ENCODE results near the gene COA1. TPM values are rescaled to one million over a fixed set of nuclear protein-coding genes. Genes with fewer than 3 reads are reported as not detected.

The COA1 gene
- total RNA-seq, 2 donors from 2014 or later, result 104 to 144 TPM

- Mint-ChIP-seq H3K36me3 (ENCODE audit: low read depth) (peaks cover 70% of the 10 kb centered on the region), H3K27ac (no peak overlapping the region)
These were observed 96.6 kb downstream of the COA1 start for GRCh38 chr7:43632746-43633145.

DNA sequence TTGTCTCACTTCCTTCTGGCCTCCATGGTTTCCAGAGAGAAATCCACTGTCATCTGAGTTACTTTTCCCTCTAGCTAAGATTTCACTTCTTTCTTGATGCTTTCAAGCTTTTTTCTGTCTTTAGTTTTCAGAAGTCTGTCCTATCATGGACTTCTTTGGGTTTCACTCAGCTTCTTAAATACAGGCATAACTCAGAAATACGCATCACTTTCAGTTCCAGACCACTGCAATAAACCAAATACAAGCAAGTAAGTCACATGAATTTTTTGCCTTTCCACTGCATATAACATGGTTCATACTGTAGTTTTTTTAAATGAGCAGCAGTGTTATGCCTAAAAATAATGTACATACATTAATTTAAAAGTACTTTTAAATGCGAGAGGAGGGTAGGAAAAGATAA is 97.8 kb downstream of the COA1 start:
- no peak for DNase-seq
- Histone ChIP-seq H3K4me1 (ENCODE audit: control insufficient read depth, insufficient read depth, low read length) (no peaks in the 10 kb centered on the region), H3K4me3 (ENCODE audit: low read length) (no peak overlapping the region), H3K27ac (ENCODE audit: low read depth, low read length) (no peak overlapping the region), H3K36me3 (ENCODE audit: control insufficient read depth, insufficient read depth, low read length) (peaks cover 67% of the 10 kb centered on the region), H3K9me3 (ENCODE audit: control insufficient read depth, low read length) (no peaks in the 10 kb centered on the region), H3K27me3 (ENCODE audit: control insufficient read depth, insufficient read depth, low read length, poor library complexity, severe bottlenecking) (no peaks in the 10 kb centered on the region), H3K9ac (ENCODE audit: extremely low read depth, low read length, poor library complexity, severe bottlenecking) (no peak overlapping the region)
- Mint-ChIP-seq H3K4me1 (no peaks in the 10 kb centered on the region), H3K9me3 (no peaks in the 10 kb centered on the region), H3K27me3 (ENCODE audit: insufficient read depth) (no peaks in the 10 kb centered on the region), H3K4me3 (no peak overlapping the region), H3K27ac (no peak overlapping the region), H3K36me3 (ENCODE audit: low read depth) (peaks cover 66% of the 10 kb centered on the region)
- TF ChIP-seq, protein P1, sequence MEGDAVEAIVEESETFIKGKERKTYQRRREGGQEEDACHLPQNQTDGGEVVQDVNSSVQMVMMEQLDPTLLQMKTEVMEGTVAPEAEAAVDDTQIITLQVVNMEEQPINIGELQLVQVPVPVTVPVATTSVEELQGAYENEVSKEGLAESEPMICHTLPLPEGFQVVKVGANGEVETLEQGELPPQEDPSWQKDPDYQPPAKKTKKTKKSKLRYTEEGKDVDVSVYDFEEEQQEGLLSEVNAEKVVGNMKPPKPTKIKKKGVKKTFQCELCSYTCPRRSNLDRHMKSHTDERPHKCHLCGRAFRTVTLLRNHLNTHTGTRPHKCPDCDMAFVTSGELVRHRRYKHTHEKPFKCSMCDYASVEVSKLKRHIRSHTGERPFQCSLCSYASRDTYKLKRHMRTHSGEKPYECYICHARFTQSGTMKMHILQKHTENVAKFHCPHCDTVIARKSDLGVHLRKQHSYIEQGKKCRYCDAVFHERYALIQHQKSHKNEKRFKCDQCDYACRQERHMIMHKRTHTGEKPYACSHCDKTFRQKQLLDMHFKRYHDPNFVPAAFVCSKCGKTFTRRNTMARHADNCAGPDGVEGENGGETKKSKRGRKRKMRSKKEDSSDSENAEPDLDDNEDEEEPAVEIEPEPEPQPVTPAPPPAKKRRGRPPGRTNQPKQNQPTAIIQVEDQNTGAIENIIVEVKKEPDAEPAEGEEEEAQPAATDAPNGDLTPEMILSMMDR (conservative IDR thresholded peaks at IDR 0.05), result no peak
- WGBS, 2 experiments (ENCODE audit: insufficient coverage in 1 of 2, insufficient read length in 1 of 2), result 83 to 100% methylated on average over 1 to 2 of the region's 2 CpGs

More at GRCh38 chr7:43632746-43633145, 96.6 kb downstream of the COA1 start:
- peaks cover 67% of the 10 kb centered on the region for H3K36me3 ChIP-seq (ENCODE audit: control insufficient read depth, insufficient read depth, low read length)
- 95 to 100% methylated on average over 4 of the region's 4 CpGs for WGBS, 2 experiments (ENCODE audit: insufficient coverage in 1 of 2, insufficient read length in 1 of 2)
- H3K9ac ChIP-seq (ENCODE audit: extremely low read depth, low read length, poor library complexity, severe bottlenecking), result no peak overlapping the region
- H3K27me3 ChIP-seq (ENCODE audit: control insufficient read depth, insufficient read depth, low read length, poor library complexity, severe bottlenecking), result no peaks in the 10 kb centered on the region
- Mint-ChIP-seq H3K9me3 (no peaks in the 10 kb centered on the region), H3K4me1 (no peaks in the 10 kb centered on the region), H3K4me3 (no peak overlapping the region), H3K27me3 (ENCODE audit: insufficient read depth) (no peaks in the 10 kb centered on the region)
- TF ChIP-seq, protein P1 (conservative IDR thresholded peaks at IDR 0.05), result no peak
- H3K4me3 ChIP-seq (ENCODE audit: low read length), result no peak overlapping the region
- H3K9me3 ChIP-seq (ENCODE audit: control insufficient read depth, low read length), result no peaks in the 10 kb centered on the region
- no peaks in the 10 kb centered on the region for H3K4me1 ChIP-seq (ENCODE audit: control insufficient read depth, insufficient read depth, low read length)
- no peak overlapping the region for H3K27ac ChIP-seq (ENCODE audit: low read depth, low read length)
- no peak for DNase-seq

- no peak overlapping the region for H3K4me3 Mint-ChIP-seq
- no peak for DNase-seq
- peaks cover 59% of the 10 kb centered on the region for H3K36me3 Mint-ChIP-seq (ENCODE audit: low read depth)
These were observed 98.8 kb downstream of the COA1 start for GRCh38 chr7:43630482-43630881.

More at GRCh38 chr7:43630482-43630881, 98.8 kb downstream of the COA1 start:
- TF ChIP-seq, protein P1 (conservative IDR thresholded peaks at IDR 0.05), result no peak
- Mint-ChIP-seq H3K9me3 (no peaks in the 10 kb centered on the region), H3K4me1 (peaks cover under 1% of the 10 kb centered on the region), H3K27ac (no peak overlapping the region), H3K27me3 (ENCODE audit: insufficient read depth) (no peaks in the 10 kb centered on the region)
- H3K36me3 ChIP-seq (ENCODE audit: control insufficient read depth, insufficient read depth, low read length), result peaks cover 66% of the 10 kb centered on the region
- WGBS, 2 experiments (ENCODE audit: insufficient coverage in 1 of 2, insufficient read length in 1 of 2), result 94 to 100% methylated on average over 1 to 3 of the region's 3 CpGs
- no peak overlapping the region for H3K9ac ChIP-seq (ENCODE audit: extremely low read depth, low read length, poor library complexity, severe bottlenecking)
- no peaks in the 10 kb centered on the region for H3K9me3 ChIP-seq (ENCODE audit: control insufficient read depth, low read length)
- H3K27ac ChIP-seq (ENCODE audit: low read depth, low read length), result no peak overlapping the region
- H3K27me3 ChIP-seq (ENCODE audit: control insufficient read depth, insufficient read depth, low read length, poor library complexity, severe bottlenecking), result no peaks in the 10 kb centered on the region
- H3K4me1 ChIP-seq (ENCODE audit: control insufficient read depth, insufficient read depth, low read length), result no peaks in the 10 kb centered on the region
- H3K4me3 ChIP-seq (ENCODE audit: low read length), result no peak overlapping the region
